NB4 (cell line): ENCODE results near the gene WNT3.

Experiments used
- MYC ChIP-seq: IDR thresholded peaks from 2 replicates; pipeline ENCODE4 v1.6.1; 2011; ENCODE audit warnings: low read depth, low read length
- POLR2A ChIP-seq: IDR thresholded peaks from 2 replicates; pipeline ENCODE4 v1.6.1; 2011; ENCODE audit warnings: mild to moderate bottlenecking; ENCODE audit not compliant: insufficient read length; ENCODE audit errors: extremely low read depth
- TF ChIP-seq, protein P1 (sequence below): IDR thresholded peaks from one replicate; pipeline ENCODE4 v1.5.1; 2012; ENCODE audit warnings: low read depth, low read length
- TF ChIP-seq, protein P2 (sequence below): IDR thresholded peaks from 2 replicates; pipeline ENCODE4 v1.6.1; 2011; ENCODE audit warnings: low read depth, low read length

DNA sequence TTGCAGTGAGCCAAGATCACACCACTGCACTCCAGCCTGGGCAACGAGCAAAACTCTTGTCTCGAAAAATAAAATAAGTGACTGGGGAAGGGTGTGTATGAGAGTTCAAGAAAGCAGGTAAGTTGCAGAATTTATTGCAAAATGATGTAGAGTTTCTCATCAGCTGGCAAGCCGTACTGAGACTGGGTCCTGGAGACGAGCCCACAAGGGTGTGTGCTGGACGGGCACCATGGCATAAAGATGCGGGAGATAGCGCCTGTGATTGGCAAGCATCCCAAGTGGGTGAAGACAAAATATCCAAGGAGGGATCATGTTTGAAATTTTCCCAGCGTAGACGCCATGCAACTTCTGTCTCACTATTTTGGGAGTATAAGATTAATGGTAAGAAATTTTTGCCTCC is 59.4 kb downstream of the WNT3 start:
- TF ChIP-seq, protein P1, sequence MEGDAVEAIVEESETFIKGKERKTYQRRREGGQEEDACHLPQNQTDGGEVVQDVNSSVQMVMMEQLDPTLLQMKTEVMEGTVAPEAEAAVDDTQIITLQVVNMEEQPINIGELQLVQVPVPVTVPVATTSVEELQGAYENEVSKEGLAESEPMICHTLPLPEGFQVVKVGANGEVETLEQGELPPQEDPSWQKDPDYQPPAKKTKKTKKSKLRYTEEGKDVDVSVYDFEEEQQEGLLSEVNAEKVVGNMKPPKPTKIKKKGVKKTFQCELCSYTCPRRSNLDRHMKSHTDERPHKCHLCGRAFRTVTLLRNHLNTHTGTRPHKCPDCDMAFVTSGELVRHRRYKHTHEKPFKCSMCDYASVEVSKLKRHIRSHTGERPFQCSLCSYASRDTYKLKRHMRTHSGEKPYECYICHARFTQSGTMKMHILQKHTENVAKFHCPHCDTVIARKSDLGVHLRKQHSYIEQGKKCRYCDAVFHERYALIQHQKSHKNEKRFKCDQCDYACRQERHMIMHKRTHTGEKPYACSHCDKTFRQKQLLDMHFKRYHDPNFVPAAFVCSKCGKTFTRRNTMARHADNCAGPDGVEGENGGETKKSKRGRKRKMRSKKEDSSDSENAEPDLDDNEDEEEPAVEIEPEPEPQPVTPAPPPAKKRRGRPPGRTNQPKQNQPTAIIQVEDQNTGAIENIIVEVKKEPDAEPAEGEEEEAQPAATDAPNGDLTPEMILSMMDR = no peak
- no peak for TF ChIP-seq POLR2A
- TF ChIP-seq, protein P2, sequence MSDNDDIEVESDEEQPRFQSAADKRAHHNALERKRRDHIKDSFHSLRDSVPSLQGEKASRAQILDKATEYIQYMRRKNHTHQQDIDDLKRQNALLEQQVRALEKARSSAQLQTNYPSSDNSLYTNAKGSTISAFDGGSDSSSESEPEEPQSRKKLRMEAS = no peak
- TF ChIP-seq MYC = no peak
